ENCODE data around the gene NUDT13. TPM values are rescaled to one million over a fixed set of nuclear protein-coding genes. Genes with fewer than 3 reads are reported as not detected.
A peak's percentile ranks its signal among the peaks of the same experiment; 100 is the strongest.

The NUDT13 gene
- total and polyA plus RNA-seq, 9 of the 15 experiments (the other 6 are each of a cell fraction or from before 2014, with no cell fraction given): 4.7 to 11.1 (median 5.6) TPM

DNA sequence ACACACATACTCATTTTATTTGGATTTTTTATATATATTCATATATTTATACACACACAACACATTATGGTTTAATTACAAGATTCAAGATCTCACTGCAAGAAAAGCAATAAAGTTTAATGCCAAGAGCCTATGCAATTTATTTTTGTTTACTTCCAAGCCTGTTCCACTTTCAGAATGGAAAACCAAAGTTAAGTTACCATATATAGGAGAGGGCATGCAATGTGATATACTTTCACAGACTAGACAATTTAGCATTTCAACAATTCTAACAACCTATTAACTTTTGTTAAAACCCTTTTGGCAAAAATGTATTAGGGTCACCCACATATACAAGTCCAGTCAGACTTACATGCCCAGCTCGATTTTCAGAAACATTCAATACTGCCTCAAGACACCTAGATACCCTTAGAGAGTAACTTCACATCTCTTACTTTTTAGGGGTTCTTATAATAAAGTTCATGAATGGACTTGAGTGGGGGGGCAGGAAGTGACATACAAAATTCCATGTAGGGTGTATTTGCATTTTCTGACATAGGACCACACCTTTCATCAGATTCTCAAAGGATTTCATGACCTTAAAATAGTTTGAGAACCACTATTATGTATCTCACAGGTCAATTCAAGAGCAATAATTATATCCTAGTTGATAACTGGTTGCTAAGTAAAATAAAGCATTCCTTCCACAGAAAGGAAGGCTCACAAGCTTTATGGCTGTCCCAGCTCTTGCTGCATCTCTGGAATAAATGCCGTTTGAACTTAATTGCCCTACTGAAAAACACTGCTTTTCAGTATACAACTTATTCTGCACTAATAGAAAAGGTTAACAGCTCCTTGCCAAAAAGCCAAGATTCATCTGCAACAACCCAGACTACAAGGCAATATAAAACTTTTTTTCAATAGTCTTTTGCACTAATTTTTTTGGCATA lies 16.1 kb upstream of the NUDT13 start (continued):
- TF ChIP-seq, protein P1, sequence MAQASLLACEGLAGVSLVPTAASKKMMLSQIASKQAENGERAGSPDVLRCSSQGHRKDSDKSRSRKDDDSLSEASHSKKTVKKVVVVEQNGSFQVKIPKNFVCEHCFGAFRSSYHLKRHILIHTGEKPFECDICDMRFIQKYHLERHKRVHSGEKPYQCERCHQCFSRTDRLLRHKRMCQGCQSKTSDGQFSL (CRISPR knock-in tag; IDR thresholded peaks at IDR 0.05): peak; percentile 90
- TF ChIP-seq, protein P1 (tag; IDR thresholded peaks at IDR 0.05): peak in 1 of 2 experiments; percentile 64; a peak in 1 of 4 replicates
- TF ChIP-seq ATF7 (IDR thresholded peaks at IDR 0.05) (no peak), TBP (optimal IDR thresholded peaks at IDR 0.05; ENCODE audit: low read depth, low read length) (no peak), SRF (CRISPR knock-in tag; IDR thresholded peaks at IDR 0.05) (0 out of 4 replicates have a peak, but pooled peaks of 1 of the 2 experiments have one; percentile 36), NFRKB (IDR thresholded peaks at IDR 0.05; ENCODE audit: low read depth) (no peak)

DNA sequence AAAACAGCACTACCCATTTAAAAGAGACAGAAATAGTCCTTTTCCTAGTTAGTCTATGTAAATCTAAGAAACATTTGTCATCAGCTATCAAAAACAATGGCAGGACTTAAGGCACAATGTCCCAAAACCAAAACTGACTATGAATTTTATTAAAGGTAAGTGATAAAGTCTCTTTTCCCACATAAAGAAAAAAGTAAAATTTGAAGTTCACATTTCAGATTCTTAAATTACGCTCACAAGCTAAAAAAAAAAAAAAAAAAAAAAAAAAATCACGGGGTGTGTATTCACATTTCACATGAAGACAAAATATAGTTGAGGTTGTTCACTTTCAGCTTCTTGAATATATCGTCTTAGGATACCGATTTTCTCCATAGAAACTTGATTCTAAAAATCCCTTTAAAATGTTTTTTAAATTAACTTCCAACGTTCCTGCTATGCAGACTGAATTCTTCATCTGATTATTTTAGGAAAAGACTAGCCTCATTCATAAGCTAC lies 15.2 kb upstream of the NUDT13 start:
- no peaks in the 10 kb centered on the region for H3K9me3 ChIP-seq (replicated peaks; ENCODE audit: control insufficient read depth, insufficient read depth, low read depth, low read length)
- no peak for DNase-seq (ENCODE audit: extremely low read depth in 1 of 4, low spot score in 3 of 4)
- H3K9ac ChIP-seq (ENCODE audit: insufficient read depth in 1 of 2, low read depth in 2 of 2, low read length in 2 of 2): peak overlapping the region in 1 of 2 experiments; percentile 91; a peak in 2 of 4 replicates
- H3K4me1 ChIP-seq (replicated peaks in 1 of 2; ENCODE audit: control insufficient read depth in 2 of 2, insufficient read depth in 2 of 2, low read length in 2 of 2): peaks cover 10 to 12% of the 10 kb centered on the region in 2 experiments; a peak in 3 of 5 replicates
- no TSS peak for BruUV-seq (replicated peaks)
- in situ Hi-C loops (cut with MboI) (no loop called here), intact Hi-C loops (cut with micrococcal nuclease) (loop anchor here (5.0 kb wide), 1 partner anchor 152 kb away; the partner anchor contains the start of gene DNAJC9)
- CTCF ChIA-PET (ENCODE audit: low intra/inter-chr PET ratio): interaction anchor here (0.6 to 2.7 kb wide), 3 partner anchors 49 to 69 kb away, joined by 3 to 18 read pairs (median 3); no protein-coding TSS in a partner anchor
- no peaks in the 10 kb centered on the region for H3K27me3 ChIP-seq (ENCODE audit: control insufficient read depth in 2 of 2, insufficient read depth in 2 of 2, low read length in 2 of 2)
- H4K20me1 ChIP-seq (replicated peaks; ENCODE audit: control insufficient read depth, insufficient read depth, low read length): peaks cover 11% of the 10 kb centered on the region; the same call in 1 of the 2 replicates
- H3K36me3 ChIP-seq (ENCODE audit: control insufficient read depth, insufficient read depth, low read length): peaks cover 13% of the 10 kb centered on the region; the same call in 2 of the 3 replicates
- H3K27ac ChIP-seq (ENCODE audit: extremely low read depth, low read depth, low read length): peak overlapping the region; percentile 90; the same call in 2 of the 3 replicates
- H3K4me3 ChIP-seq: peak overlapping the region; percentile 74
- FAIRE-seq: no peak
- H3K9me1 ChIP-seq (ENCODE audit: control insufficient read depth, insufficient read depth, low read length): no peaks in the 10 kb centered on the region
- WGBS (ENCODE audit: insufficient coverage, low coverage, missing lambda C conversion rate): 0% methylated on average over 5 of the region's 5 CpGs
- H3K4me2 ChIP-seq (ENCODE audit: insufficient read depth, low read length): peak overlapping the region; percentile 82
- POLR2A ChIA-PET: interaction anchor here (0.6 to 7.5 kb wide), 13 partner anchors 8 to 733 kb away, joined by 3 to 112 read pairs (median 5); partner anchors contain the start of genes DNAJC9 and NUDT13
- no peak for ATAC-seq
- H2AFZ ChIP-seq (ENCODE audit: low read depth, low read length): 0 out of 2 replicates have a peak overlapping the region, but pooled peaks have one; percentile 82
- peaks cover 65% of the 10 kb centered on the region for H3K79me2 ChIP-seq (ENCODE audit: control insufficient read depth, insufficient read depth, low read length)
- no peak for TF ChIP-seq ZNF165 (CRISPR knock-in tag; IDR thresholded peaks at IDR 0.05; ENCODE audit: borderline replicate concordance)
- TF ChIP-seq, protein P2, sequence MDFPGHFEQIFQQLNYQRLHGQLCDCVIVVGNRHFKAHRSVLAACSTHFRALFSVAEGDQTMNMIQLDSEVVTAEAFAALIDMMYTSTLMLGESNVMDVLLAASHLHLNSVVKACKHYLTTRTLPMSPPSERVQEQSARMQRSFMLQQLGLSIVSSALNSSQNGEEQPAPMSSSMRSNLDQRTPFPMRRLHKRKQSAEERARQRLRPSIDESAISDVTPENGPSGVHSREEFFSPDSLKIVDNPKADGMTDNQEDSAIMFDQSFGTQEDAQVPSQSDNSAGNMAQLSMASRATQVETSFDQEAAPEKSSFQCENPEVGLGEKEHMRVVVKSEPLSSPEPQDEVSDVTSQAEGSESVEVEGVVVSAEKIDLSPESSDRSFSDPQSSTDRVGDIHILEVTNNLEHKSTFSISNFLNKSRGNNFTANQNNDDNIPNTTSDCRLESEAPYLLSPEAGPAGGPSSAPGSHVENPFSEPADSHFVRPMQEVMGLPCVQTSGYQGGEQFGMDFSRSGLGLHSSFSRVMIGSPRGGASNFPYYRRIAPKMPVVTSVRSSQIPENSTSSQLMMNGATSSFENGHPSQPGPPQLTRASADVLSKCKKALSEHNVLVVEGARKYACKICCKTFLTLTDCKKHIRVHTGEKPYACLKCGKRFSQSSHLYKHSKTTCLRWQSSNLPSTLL (IDR thresholded peaks at IDR 0.05): peak; percentile 57; the same call in 1 of the 2 replicates
- TF ChIP-seq, protein P3, sequence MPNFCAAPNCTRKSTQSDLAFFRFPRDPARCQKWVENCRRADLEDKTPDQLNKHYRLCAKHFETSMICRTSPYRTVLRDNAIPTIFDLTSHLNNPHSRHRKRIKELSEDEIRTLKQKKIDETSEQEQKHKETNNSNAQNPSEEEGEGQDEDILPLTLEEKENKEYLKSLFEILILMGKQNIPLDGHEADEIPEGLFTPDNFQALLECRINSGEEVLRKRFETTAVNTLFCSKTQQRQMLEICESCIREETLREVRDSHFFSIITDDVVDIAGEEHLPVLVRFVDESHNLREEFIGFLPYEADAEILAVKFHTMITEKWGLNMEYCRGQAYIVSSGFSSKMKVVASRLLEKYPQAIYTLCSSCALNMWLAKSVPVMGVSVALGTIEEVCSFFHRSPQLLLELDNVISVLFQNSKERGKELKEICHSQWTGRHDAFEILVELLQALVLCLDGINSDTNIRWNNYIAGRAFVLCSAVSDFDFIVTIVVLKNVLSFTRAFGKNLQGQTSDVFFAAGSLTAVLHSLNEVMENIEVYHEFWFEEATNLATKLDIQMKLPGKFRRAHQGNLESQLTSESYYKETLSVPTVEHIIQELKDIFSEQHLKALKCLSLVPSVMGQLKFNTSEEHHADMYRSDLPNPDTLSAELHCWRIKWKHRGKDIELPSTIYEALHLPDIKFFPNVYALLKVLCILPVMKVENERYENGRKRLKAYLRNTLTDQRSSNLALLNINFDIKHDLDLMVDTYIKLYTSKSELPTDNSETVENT (CRISPR knock-in tag; IDR thresholded peaks at IDR 0.05): no peak
- TF ChIP-seq, protein P4, sequence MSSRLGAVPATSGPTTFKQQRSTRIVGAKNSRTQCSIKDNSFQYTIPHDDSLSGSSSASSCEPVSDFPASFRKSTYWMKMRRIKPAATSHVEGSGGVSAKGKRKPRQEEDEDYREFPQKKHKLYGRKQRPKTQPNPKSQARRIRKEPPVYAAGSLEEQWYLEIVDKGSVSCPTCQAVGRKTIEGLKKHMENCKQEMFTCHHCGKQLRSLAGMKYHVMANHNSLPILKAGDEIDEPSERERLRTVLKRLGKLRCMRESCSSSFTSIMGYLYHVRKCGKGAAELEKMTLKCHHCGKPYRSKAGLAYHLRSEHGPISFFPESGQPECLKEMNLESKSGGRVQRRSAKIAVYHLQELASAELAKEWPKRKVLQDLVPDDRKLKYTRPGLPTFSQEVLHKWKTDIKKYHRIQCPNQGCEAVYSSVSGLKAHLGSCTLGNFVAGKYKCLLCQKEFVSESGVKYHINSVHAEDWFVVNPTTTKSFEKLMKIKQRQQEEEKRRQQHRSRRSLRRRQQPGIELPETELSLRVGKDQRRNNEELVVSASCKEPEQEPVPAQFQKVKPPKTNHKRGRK (tag; IDR thresholded peaks at IDR 0.05): peak; percentile 66
- TF ChIP-seq TRIM28 (IDR thresholded peaks at IDR 0.05): no peak

All from K562 (cell line).